ENCODE measurements around the gene TMEM108.

TMEM108 gene

GRCh38 chr3:133445108-133445507 lies 406.9 kb downstream of the TMEM108 start:
- no peak for ATAC-seq
- no peak for TF ChIP-seq PATZ1 (CRISPR knock-in tag; IDR thresholded peaks at IDR 0.05; ENCODE audit: borderline replicate concordance)
